Common myeloid progenitor, CD34-positive (primary cell): ENCODE results near the gene AP2M1. TPM values are rescaled to one million over a fixed set of nuclear protein-coding genes. Genes with fewer than 3 reads are reported as not detected.

ENCODE experiments used
- CTCF ChIA-PET: fragments of 350-600 bp; sonication (Branson Sonifier 250); formaldehyde crosslinking; loops from one replicate; lab custom pipeline; 2021; ENCODE audit warnings: antibody characterized with exemption; lab: Charles Lee
- POLR2A ChIA-PET: fragments of 350-600 bp; sonication (Branson Sonifier 250); formaldehyde crosslinking; loops from one replicate; lab custom pipeline; 2021; ENCODE audit warnings: antibody characterized with exemption; lab: Charles Lee
- DNase-seq, 3 donors: peaks; one replicate each; pipeline versions ENCODE4 v3.0.0 to v3.0.0-alpha.2; 2013
- H3K27ac ChIP-seq, 2 experiments: 1 replicate in 1 of 2; 2 replicates in 1 of 2; pipeline ENCODE4 v1.7.0; 2013; ENCODE audit warnings: inconsistent platforms in 2 of 2, low read length in 2 of 2, mild to moderate bottlenecking in 2 of 2, low read depth in 1 of 2, moderate library complexity in 1 of 2; ENCODE audit not compliant: severe bottlenecking in 2 of 2, insufficient read depth in 1 of 2, poor library complexity in 1 of 2
- H3K27me3 ChIP-seq, 5 experiments: replicated peaks in 2 of 5; 1 replicate in 3 of 5; 2 replicates in 2 of 5; pipeline versions ENCODE4 v1.6.1 to v1.7.0; 2013; ENCODE audit warnings: low read length in 4 of 5, mild to moderate bottlenecking in 2 of 5, moderate library complexity in 2 of 5, inconsistent platforms in 1 of 5; ENCODE audit not compliant: insufficient read depth in 5 of 5, control insufficient read depth in 4 of 5
- H3K36me3 ChIP-seq, 4 experiments: 1 replicate in 2 of 4; 2 replicates in 2 of 4; pipeline versions ENCODE4 v1.6.1 to v1.7.0; 2013; ENCODE audit warnings: low read length in 3 of 4, control low read depth in 1 of 4, mild to moderate bottlenecking in 1 of 4; ENCODE audit not compliant: control insufficient read depth in 4 of 4, insufficient read depth in 4 of 4
- H3K4me1 ChIP-seq, 4 experiments: 1 replicate in 3 of 4; 2 replicates in 1 of 4; pipeline versions ENCODE4 v1.6.1 to v1.7.1; 2013; ENCODE audit warnings: low read length in 3 of 4, mild to moderate bottlenecking in 3 of 4, control low read depth in 1 of 4, inconsistent platforms in 1 of 4, moderate library complexity in 1 of 4; ENCODE audit not compliant: control insufficient read depth in 4 of 4, insufficient read depth in 4 of 4; ENCODE audit errors: control extremely low read depth in 1 of 4
- H3K4me3 ChIP-seq, 7 experiments: 1 replicate in 4 of 7; 2 replicates in 3 of 7; pipeline versions ENCODE4 v1.5.1 to v1.7.0; 2013; ENCODE audit warnings: mild to moderate bottlenecking in 7 of 7, low read length in 6 of 7, moderate library complexity in 6 of 7, inconsistent platforms in 2 of 7, low read depth in 2 of 7, control low read depth in 1 of 7; ENCODE audit not compliant: insufficient read depth in 4 of 7, control insufficient read depth in 1 of 7; ENCODE audit errors: extremely low read depth in 1 of 7
- H3K9me3 ChIP-seq, 5 experiments: 1 replicate in 4 of 5; 2 replicates in 1 of 5; pipeline versions ENCODE4 v1.6.1 to v1.7.1; 2013; ENCODE audit warnings: low read length in 4 of 5, mild to moderate bottlenecking in 2 of 5, inconsistent platforms in 1 of 5, low read depth in 1 of 5, moderate library complexity in 1 of 5; ENCODE audit not compliant: control insufficient read depth in 4 of 5, insufficient read depth in 2 of 5; ENCODE audit errors: control extremely low read depth in 1 of 5
- WGBS: methylation state at CpG from one replicate; pipeline ENCODE4 v1.1.5; 2013; ENCODE audit not compliant: insufficient coverage; 5-methylcytosine and 5-hydroxymethylcytosine counted together
- polyA plus RNA-seq: library from polyadenylated mRNA; unstranded; fragments of 120-200 nt; gene quantifications from one replicate; pipeline ENCODE4 v1.2.1, GENCODE V29; 2013

The AP2M1 gene
- 237 TPM for polyA plus RNA-seq

DNA sequence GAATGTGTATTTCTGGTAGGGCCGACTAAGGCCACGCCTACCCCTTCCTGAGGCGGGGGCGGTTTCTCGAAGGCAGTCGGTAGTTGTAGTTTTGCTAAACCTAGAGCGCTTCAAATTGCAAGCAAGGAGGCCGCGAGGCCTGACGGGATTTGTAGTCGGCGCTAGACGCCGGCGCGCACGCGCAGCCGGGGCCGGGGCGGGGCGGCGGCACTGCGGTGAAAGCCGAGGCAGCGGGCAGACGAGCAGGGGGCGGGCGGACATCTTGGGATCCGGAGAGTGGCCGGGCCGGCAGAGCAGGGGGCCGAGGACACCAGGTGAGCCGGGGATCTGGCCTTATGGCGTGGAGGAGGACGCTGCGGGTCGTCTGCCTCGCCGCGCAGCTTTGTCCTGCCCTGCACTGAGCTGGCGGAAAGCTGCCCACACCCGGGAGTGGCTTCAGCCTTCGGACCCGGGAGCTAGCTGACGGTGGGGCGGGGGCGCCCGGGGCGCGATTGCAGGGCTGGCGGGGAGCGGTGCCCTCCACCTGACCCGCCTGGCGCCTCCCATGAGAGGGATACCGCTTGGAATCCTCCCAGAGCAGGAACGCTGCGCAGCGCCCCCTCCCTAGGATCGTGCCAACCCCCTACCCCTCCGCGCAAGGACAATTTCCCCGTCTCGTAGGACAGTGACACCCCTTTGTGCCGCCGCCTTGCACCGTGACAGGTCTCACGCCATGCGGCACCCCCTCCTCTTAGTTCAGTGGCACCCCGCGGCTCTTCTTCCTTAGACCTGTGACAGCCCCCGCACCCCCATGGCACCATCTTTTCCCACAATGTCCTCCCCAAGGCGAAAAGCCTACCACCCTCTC is at the start of gene AP2M1:
Gene AP2M1 (plus strand): TSS at position 210 of the 847 bp plus-strand sequence. CDS start 2,139 bp downstream, outside the sequence.
- no peaks in the 10 kb centered on the region for H3K27me3 ChIP-seq
- POLR2A ChIA-PET = interaction anchor here (0.6 to 1.2 kb wide), 2 partner anchors 19 to 40 kb away, joined by 3 read pairs; partner anchors contain the start of genes DVL3 and EIF2B5
- peaks cover 9 to 56% (median 38%) of the 10 kb centered on the region in 4 experiments for H3K36me3 ChIP-seq
- H3K9me3 ChIP-seq = no peaks in the 10 kb centered on the region
- H3K4me1 ChIP-seq = peaks cover 2 to 20% (median 20%) of the 10 kb centered on the region in 4 experiments
- CTCF ChIA-PET = interaction anchor here (1.0 to 1.1 kb wide), 2 partner anchors 19 to 51 kb away, joined by 3 read pairs; no protein-coding TSS in a partner anchor
- peak within 1 kb of the TSS; percentile 33 to 82 for H3K27ac ChIP-seq
- peak; percentile 99 for DNase-seq
- H3K4me3 ChIP-seq = peak within 1 kb of the TSS; percentile 70 to 98 (median 87)
- WGBS = under 1% methylated on average over 68 of the region's 73 CpGs

- Histone ChIP-seq H3K4me1 (no peaks in the 10 kb centered on the region), H3K27me3 (no peaks in the 10 kb centered on the region), H3K36me3 (no peaks in the 10 kb centered on the region), H3K4me3 (no peak overlapping the region), H3K9me3 (no peaks in the 10 kb centered on the region), H3K27ac (no peak overlapping the region)
- no peak for DNase-seq
- ChIA-PET POLR2A (no interaction called here), CTCF (no interaction called here)
- WGBS = 100% methylated on average over 1 of the region's 3 CpGs
Measured at GRCh38 chr3:184126006-184126405, 48.6 kb upstream of the AP2M1 start.

DNA sequence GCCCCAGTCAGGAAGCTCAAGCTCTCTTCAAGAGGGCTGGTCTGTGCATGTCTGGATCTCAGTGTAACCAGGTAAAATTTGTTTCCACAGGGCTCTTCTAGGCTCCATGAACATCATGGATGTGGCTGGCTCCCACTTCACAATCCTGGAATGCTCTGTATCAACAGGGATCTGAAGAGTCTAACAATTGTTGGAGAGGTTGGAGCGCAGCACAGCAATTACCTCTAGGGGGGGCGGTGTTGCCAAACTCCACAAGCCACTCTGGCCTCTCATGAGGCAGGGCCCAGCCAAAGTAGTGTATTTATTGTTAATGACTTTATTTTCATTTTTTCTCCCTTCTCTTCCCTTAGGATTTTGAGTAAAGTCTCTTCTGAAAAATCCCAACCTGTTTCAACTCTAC is 45.6 kb upstream of the AP2M1 start:
- no peaks in the 10 kb centered on the region for H3K36me3 ChIP-seq
- no peak overlapping the region for H3K27ac ChIP-seq
- 83% methylated on average over 1 of the region's 2 CpGs for WGBS
- ChIA-PET CTCF (interaction anchor here (1.6 kb wide), 2 partner anchors 114 to 233 kb away, joined by 4 read pairs; no protein-coding TSS in a partner anchor), POLR2A (no interaction called here)
- H3K9me3 ChIP-seq = no peaks in the 10 kb centered on the region
- H3K4me1 ChIP-seq = peaks cover 0 to 6% (median 5%) of the 10 kb centered on the region in 4 experiments
- DNase-seq = peak in 2 of 3 donors; percentile 22 to 25
- H3K4me3 ChIP-seq = no peak overlapping the region
- no peaks in the 10 kb centered on the region for H3K27me3 ChIP-seq

GRCh38 chr3:184132945-184133344 is 41.7 kb upstream of the AP2M1 start:
- WGBS = 100% methylated on average over 1 of the region's 4 CpGs
- Histone ChIP-seq H3K36me3 (peaks cover under 1 to 11% (median 2%) of the 10 kb centered on the region in 4 experiments), H3K9me3 (no peaks in the 10 kb centered on the region), H3K4me3 (no peak overlapping the region), H3K4me1 (peaks cover 14 to 29% (median 21%) of the 10 kb centered on the region in 4 experiments), H3K27ac (no peak overlapping the region), H3K27me3 (no peaks in the 10 kb centered on the region)
- ChIA-PET CTCF (interaction anchor here (0.8 to 2.7 kb wide), 3 partner anchors 11 to 235 kb away, joined by 3 to 10 read pairs (median 3); no protein-coding TSS in a partner anchor), POLR2A (no interaction called here)
- DNase-seq = no peak

DNA sequence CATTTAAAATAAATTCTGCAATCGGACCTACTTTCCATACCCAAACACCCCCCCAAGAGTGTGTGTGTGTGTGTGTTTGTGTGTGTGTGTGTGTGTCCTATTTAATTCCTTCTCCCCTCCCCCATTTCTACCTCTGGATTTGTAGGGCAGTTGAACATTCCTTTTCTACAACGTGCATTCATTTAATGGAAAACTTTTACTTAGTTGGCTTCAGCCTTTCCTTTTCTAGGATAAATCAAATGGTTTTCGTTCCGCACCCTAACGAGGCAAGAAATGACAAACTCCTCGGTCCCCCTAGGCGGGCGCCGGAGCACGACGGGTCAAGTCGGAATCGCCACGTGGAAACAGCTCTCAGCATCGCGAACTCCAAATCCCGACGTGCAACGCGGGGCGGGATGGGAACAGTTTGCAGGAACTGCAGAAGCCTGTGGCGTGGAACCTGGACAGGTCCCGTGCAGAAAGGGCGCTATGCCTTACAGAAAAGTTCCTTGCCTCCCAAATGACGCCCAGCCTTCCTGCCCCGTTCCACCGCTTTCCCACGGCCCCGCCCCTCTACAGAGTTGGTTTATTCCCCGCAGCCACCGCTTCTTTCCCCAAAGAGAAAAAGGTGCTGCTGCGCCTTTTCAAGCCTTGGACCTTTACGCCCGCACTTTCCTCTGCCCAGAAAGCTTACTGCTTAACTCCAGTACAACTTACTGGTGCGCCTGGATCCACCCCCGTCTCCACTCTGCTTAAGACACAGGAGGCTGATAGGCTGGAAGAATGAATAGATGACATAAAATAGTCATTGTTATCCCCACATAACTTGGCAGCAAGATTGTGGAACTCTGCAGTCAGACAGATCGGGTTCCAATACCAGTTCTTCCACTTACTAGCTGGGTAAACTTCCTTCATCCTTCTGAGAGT is 40.6 kb upstream of the AP2M1 start:
- H3K9me3 ChIP-seq = no peaks in the 10 kb centered on the region
- peak overlapping the region in 1 of 2 experiments; percentile 92 for H3K27ac ChIP-seq
- CTCF ChIA-PET = interaction anchor here (0.7 to 2.7 kb wide), 13 partner anchors 10 to 242 kb away, joined by 3 to 10 read pairs (median 3); partner anchors contain the start of gene ABCC5
- under 1% methylated on average over 33 of the region's 37 CpGs for WGBS
- H3K4me3 ChIP-seq = peak overlapping the region; percentile 78 to 99 (median 98)
- no peaks in the 10 kb centered on the region for H3K27me3 ChIP-seq
- peak; percentile 68 to 76 (median 71) for DNase-seq
- POLR2A ChIA-PET = interaction anchor here (1.0 kb wide), 1 partner anchor 14 kb away, joined by 3 read pairs; no protein-coding TSS in a partner anchor
- peaks cover 14 to 29% (median 21%) of the 10 kb centered on the region in 4 experiments for H3K4me1 ChIP-seq
- peaks cover 2 to 14% (median 4%) of the 10 kb centered on the region in 4 experiments for H3K36me3 ChIP-seq

DNA sequence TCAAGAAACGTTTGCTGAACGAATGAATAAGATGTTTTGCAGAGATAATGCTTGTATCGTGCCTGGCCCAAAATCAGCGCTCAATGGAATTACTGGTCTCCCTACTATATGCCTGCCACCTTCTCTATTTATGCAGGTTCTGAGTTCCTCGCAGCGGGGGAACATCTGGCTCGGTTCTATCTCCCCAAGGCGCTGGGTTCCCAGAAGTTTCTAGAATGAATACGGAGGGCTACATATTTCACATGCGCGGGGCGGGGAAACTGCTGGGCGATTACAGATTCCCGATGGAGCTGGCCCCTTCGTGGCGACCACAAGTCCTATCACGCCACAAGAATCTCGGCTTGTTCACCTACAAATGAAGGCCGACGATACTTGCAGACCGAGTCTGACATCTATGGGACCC is 39.9 kb upstream of the AP2M1 start:
- peaks cover 14 to 29% (median 21%) of the 10 kb centered on the region in 4 experiments for H3K4me1 ChIP-seq
- H3K27ac ChIP-seq = peak overlapping the region in 1 of 2 experiments; percentile 92
- 0% methylated on average over 19 of the region's 21 CpGs for WGBS
- peak overlapping the region; percentile 78 to 99 (median 98) for H3K4me3 ChIP-seq
- DNase-seq = peak in 1 of 3 donors; percentile 41
- H3K36me3 ChIP-seq = peaks cover 2 to 14% (median 4%) of the 10 kb centered on the region in 4 experiments
- POLR2A ChIA-PET = interaction anchor here (0.6 to 1.0 kb wide), 3 partner anchors 14 to 107 kb away, joined by 3 read pairs; partner anchors contain the start of gene AP2M1
- no peaks in the 10 kb centered on the region for H3K9me3 ChIP-seq
- H3K27me3 ChIP-seq = no peaks in the 10 kb centered on the region
- CTCF ChIA-PET = interaction anchor here (0.8 to 2.7 kb wide), 13 partner anchors 10 to 242 kb away, joined by 3 to 8 read pairs (median 3); partner anchors contain the start of genes ABCC5 and HTR3E
